GM21447 (cell line): ENCODE data around the gene NALCN.

ENCODE experiments used
- ATAC-seq: cut with Tn5 transposase; IDR thresholded peaks from one replicate; pipeline ENCODE4 v1.9.1; 2021; ENCODE audit not compliant: unreplicated experiment

NALCN gene

GRCh38 chr13:101415358-101416174 is 742 bp downstream of the NALCN start:
- ATAC-seq, result no peak

- no peak for ATAC-seq
These were observed 4.2 kb downstream of the NALCN start for GRCh38 chr13:101412076-101412475.

DNA sequence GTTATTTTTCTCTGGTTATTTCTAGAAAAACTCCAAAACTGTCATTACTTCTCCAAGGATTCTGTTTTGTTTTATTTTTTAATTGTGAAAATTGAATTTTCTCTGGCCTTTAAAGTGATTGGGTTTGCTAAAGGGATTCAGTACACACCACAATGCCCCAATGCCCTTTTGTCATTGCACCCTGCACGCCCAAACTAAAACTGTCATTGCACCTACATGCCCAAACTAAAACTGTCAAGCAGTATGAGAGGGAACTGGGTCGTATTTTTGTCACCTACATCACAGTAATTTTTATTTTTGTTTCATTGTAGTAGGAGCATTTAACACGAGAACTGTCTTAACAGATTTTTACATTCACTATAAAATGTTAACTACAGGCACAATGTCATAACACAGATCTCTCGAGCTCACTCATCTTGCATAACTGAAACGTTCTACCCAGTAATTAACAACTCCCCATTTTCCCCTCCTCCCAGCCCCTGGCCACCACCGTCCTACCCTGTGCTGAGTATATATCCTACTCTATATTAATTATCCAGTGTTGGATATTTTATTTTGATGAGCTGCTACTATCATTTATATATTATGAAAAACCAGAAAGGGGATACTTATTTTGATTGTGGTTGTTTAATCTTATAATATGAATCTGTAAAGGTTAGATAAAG is 7.2 kb downstream of the NALCN start:
- no peak for ATAC-seq

- no peak for ATAC-seq
These were observed 8.2 kb downstream of the NALCN start for GRCh38 chr13:101408154-101408553.

GRCh38 chr13:101406791-101407190 is 9.5 kb downstream of the NALCN start:
- no peak for ATAC-seq

- ATAC-seq, result no peak
These were observed 15.1 kb downstream of the NALCN start for GRCh38 chr13:101401196-101401595.

DNA sequence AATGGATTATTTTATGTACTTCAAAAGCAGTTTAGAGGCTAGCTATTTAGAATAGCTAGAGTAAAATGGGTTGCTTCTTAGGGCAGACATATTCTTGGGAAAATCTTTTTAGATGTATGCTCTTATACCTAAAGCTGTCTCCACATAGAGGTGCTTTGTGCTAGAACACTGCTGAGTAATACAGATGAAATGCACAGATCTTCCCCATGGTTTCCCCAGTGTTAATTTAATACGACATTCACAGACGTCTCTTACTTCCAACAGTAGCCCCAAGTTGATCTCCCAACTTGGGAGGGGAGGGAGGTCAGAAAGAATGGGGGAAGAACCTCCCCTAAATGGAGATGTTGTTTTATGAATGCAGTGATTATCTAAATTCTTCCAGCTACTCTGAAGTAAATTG is 16.9 kb downstream of the NALCN start:
- no peak for ATAC-seq

- ATAC-seq, result no peak
These were observed 17.4 kb downstream of the NALCN start for GRCh38 chr13:101398920-101399319.

GRCh38 chr13:101398191-101398590 is 18.1 kb downstream of the NALCN start:
- ATAC-seq, result no peak

DNA sequence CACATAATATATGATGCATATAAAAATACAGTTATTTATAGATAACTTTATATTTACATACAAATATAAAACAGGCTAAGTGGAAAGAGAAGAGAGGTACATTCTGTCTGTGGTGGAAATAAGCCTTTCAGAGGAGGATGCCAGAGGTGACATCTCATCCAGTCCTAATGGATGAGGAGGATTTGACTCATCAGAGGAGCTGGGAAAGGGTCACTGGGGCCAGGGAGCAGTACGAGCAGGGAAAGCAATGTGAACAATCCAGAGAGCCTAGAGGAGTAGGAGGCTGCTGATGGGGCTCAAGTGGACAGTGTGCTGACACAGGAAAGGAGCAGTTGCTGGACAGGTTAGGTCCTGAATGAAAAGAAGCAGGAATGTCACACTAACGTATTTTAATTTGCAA is 18.6 kb downstream of the NALCN start:
- ATAC-seq, result no peak

- no peak for ATAC-seq
These were observed 21.7 kb downstream of the NALCN start for GRCh38 chr13:101394605-101395004.

- ATAC-seq, result no peak
These were observed 23.2 kb downstream of the NALCN start for GRCh38 chr13:101393140-101393539.

DNA sequence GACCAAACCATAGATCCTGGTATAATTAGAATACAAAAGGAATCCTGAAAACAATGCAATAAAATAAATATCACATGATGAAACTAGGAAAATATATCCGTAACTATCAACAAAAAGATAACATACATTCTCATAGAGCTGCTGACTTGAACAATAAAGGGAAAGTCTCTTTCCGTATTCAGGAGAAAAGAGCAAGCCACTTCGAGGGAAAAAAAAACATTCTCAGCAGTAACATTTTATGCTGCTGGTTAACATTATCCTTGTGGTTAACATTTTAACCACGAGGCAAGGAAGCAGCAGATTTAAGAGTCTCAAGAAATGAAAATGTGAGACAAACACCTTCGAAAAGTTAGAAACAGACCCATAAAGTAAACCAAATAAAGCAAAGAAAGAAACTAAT is 25.8 kb downstream of the NALCN start:
- no peak for ATAC-seq

DNA sequence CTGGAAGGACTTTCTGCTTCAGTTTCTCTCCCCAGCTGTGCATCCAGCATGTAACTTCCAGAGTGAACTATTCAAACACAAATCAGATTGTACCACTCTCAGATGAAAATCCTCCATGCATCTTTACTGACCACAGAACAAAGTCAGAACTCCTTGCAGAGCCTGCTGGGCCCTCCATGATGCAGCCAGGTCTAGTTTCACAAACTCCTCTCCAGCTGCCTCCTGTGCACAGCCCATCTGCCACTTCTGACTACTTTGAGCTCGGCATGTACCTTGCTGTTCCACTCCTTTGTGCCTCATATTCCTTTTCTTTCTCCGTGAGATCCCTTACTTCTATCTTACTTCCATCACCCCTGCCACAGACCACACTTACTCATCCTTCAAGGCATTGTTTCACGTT is 31.4 kb downstream of the NALCN start:
- ATAC-seq, result no peak

DNA sequence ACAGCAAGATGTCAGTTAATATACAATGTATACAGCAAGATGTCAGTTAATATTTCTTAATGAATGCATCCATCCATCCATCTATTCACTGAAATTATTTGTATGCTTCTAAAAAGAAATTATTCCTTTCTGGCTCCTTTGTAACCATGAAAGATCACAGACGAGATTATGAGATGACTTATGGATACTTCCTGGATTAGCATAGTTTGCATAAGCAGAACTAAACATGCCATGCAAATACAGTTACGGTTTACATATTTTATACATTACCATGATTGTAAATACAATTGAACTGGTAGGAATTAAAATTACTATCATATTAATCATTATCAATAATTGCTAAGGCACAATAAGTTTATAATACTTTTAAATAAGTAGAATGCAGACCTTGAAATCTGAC is 32.7 kb downstream of the NALCN start:
- ATAC-seq, result no peak

DNA sequence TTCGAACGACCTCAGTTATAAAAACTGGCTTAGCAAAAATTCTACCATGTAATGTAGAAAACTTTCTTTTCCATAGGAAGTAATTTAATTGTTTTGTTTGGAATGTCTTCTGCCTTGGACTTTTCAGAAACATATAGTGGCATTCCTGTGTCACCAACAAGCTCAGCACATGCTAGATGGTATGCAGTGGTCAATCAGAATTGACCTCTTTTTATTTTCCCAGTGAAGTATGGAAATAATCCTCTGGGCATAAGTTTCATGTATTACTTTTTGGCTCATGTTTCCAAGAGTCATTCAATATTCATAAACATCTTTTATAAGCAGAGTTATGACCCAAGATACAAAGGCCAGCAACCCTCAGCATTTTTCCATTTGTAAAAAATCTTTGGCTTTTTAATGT is 33.6 kb downstream of the NALCN start:
- ATAC-seq, result no peak

DNA sequence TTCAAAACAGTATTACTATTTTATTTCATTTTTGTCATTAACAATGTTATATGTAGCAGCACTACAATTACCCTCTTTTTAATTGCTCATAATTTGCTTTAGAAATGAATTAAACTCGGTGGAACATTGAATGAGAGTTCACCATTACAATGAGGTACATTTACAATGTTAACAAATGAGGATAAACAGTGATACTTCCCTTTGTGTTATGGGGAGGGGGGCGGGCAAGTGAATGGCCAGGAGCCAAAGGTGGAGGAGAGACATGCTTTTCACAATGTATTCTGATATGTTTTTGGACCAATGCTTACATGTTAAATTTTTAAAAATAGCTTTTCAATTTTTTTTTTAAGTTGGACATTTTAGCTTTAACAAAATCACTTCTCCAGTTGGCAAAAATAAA is 34.2 kb downstream of the NALCN start:
- ATAC-seq, result no peak

DNA sequence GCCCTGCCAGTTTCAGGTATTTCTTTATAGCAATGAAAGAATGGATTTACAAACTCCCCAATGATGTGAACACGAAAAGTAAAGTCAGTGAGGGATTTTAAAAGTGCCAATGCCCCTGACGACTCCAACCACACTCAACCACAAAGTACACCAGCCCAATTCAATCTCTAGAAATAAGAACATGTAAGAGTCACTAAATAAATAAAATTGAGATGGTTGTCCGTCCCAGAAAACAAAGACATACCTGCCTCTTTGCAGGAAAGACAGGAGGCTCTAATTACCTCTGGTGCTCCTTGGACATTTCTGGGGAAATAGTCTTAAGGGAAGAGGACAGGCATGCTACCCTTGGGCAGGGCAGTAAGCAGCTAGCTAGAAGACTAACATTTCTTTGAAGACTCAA is 55.8 kb downstream of the NALCN start:
- ATAC-seq, result no peak

DNA sequence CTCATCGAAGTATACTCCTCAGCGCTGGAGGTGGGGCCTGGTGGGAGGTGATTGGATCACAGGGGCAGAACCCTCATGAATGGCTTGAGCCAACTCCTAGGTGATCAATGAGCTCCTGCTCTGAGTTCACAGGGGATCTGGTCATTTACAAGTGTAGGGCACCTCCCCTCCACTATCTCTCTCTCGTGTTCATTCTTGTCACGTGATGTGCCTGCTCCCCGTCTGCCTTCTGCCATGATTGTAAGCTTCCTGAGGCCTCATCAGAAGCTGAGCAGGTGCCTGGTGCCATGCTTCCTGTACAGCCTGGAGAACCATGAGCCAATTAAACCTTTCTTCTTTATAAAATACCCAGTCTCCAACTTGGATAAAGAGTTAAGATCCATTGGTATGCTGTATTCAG is 61.4 kb downstream of the NALCN start:
- ATAC-seq, result no peak

- no peak for ATAC-seq
These were observed 69.2 kb downstream of the NALCN start for GRCh38 chr13:101346942-101347728.

DNA sequence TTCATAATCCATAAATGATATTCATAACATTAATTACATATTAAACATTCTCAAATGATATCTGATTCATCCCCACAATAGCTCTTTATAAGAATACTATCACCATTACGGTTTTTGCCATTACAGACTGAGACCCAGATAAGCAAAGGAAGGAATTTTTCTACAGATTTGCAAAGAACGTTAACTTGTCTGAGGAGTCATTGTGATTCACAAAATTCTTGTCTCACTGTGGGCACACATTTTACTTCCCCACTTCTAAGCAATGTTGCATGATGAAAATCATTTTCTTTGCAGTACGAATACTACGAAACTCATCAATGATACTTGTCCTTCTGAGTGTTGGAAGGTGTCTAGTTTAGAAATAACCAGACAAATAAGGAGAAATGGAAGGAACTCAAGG is 70.1 kb downstream of the NALCN start:
- ATAC-seq, result no peak
